Adipose tissue (tissue), 3 donors: ENCODE results near the gene GZMM. TPM values are rescaled to one million over a fixed set of nuclear protein-coding genes. Genes with fewer than 3 reads are reported as not detected.

ENCODE experiments used
- H3K27ac ChIP-seq: one replicate; pipeline ENCODE4 v1.5.1; 2013; ENCODE audit warnings: low read depth, low read length
- WGBS, 3 donors: extraction: QIAGEN DNeasy Blood & Tissue Kit; methylation state at CpG; one replicate each; pipeline ENCODE4 v1.1.7; 2013; 5-methylcytosine and 5-hydroxymethylcytosine counted together
- polyA plus RNA-seq, 3 donors: library from polyadenylated mRNA; stranded (reverse); fragments of 200-250 nt; gene quantifications; one replicate each; pipeline ENCODE4 v1.2.3, GENCODE V29; 2013
- donor health status: healthy with polysubstance abuse.
- donor health status: Bipolar disorder and iron deficiency.
- donor health status: healthy.

The GZMM gene
- polyA plus RNA-seq, 3 donors: 0.63 to 2.5 (median 0.79) TPM

DNA sequence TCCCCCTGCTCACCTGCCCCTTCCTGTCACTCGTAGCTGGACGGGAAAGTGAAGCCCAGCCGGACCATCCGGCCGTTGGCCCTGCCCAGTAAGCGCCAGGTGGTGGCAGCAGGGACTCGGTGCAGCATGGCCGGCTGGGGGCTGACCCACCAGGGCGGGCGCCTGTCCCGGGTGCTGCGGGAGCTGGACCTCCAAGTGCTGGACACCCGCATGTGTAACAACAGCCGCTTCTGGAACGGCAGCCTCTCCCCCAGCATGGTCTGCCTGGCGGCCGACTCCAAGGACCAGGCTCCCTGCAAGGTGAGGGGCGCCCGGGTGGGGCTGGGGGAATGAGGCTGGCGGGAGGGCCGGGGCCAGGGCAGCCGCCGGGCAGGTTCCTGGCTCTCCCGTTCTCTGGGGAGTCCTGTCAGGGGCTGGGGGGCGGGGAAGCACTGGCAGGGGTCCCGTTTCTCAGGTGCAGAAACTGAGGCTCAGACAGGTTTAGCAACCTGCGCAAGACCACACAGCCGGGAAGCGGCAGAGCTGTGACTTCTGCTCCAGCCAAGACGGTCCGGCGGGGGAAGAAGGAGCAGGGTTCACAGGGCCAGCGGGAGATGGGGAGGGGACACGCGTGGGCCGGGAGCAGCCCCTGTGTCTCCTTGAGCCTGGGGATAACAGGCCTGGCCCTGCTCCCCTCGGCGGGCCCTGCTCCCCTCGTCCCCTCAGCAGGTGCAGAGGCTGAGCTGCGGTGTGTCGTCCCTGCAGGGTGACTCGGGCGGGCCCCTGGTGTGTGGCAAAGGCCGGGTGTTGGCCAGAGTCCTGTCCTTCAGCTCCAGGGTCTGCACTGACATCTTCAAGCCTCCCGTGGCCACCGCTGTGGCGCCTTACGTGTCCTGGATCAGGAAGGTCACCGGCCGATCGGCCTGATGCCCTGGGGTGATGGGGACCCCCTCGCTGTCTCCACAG is 5.3 kb downstream of the GZMM start:
- WGBS, 3 donors: 73 to 78% (median 74%) methylated on average over 45 to 52 of the region's 52 CpGs
- H3K27ac ChIP-seq: no peak overlapping the region

DNA sequence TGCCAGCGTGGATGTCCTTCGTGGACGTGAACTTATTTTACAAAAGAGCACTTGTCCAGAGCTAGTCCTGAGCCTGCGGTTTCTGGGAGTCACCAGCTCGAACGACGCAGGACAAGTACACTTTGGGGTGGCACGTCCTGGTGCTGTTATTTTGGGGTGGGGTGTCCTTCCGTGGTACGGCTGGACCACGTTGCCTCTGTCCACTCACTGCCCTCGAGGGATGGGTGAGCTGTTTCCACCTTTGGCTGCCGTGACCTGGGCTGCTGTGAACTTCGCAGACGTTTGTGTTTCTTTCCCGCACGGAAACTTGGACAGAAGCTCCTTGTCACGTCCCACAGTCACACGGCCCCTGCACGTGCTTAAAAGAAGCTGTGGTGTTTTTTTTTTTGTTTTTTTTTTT is 11.0 kb downstream of the GZMM start:
- WGBS, 3 donors: 65 to 72% (median 69%) methylated on average over 20 of the region's 20 CpGs
- H3K27ac ChIP-seq: no peak overlapping the region

GRCh38 chr19:555474-555808 is 11.6 kb downstream of the GZMM start:
- H3K27ac ChIP-seq: no peak overlapping the region
- WGBS, 3 donors: 86 to 91% (median 87%) methylated on average over 14 of the region's 14 CpGs

GRCh38 chr19:556611-557382 is 12.9 kb downstream of the GZMM start:
- 67 to 82% (median 79%) methylated on average over 28 to 31 of the region's 31 CpGs for WGBS, 3 donors
- no peak overlapping the region for H3K27ac ChIP-seq

GRCh38 chr19:558770-559439 is 15.1 kb downstream of the GZMM start:
- 51 to 59% (median 53%) methylated on average over 21 of the region's 21 CpGs for WGBS, 3 donors
- H3K27ac ChIP-seq: no peak overlapping the region

DNA sequence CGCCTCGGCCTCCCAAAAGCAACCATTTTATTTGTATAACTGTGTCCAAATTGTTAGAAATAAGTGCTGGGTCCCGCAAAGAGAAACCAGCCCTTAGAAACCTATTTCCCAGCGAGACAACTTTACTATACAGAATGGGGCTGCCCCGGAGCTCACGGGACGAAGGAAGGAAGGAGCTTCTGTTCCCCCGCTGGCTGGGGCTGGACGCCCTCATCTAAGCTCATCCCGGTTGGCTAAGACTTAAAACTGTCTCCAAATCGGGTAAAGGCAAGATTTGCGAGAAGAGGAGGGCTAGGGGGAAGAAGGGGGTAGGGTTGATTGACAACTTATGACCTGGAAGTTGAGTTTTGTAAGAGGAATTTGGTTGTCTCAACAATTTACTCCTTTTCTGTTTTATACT is 16.3 kb downstream of the GZMM start:
- H3K27ac ChIP-seq: no peak overlapping the region
- WGBS, 3 donors: 71 to 75% (median 72%) methylated on average over 12 of the region's 12 CpGs

DNA sequence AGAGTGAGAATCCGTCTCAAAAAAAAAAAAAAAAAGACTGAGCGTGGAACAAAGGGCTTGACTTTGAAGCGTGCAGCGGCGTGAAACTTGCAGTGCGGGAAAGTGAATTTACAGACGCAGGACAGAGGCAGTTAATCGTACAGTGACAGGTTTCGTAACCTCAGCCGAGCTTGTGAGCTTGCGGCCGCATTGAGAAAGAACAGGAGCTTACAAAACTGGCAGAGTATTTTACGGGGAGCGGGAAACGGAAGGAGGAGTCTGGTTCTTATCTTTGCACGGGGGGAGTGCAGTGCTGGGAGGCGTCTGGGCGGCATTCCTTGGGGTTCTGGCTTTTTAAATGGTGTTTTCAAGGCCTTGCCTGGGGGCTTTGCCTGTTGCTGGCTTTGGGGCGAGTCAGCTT is 22.6 kb downstream of the GZMM start:
- 28 to 63% (median 44%) methylated on average over 15 to 19 of the region's 19 CpGs for WGBS, 3 donors
- H3K27ac ChIP-seq: no peak overlapping the region

- 42 to 81% (median 48%) methylated on average over 16 of the region's 16 CpGs for WGBS, 3 donors
- no peak overlapping the region for H3K27ac ChIP-seq
These were observed 23.0 kb downstream of the GZMM start for GRCh38 chr19:566844-567243.

- no peak overlapping the region for H3K27ac ChIP-seq
- WGBS, 3 donors: 74 to 90% (median 82%) methylated on average over 16 to 22 of the region's 22 CpGs
These were observed 23.5 kb downstream of the GZMM start for GRCh38 chr19:567296-567900.

DNA sequence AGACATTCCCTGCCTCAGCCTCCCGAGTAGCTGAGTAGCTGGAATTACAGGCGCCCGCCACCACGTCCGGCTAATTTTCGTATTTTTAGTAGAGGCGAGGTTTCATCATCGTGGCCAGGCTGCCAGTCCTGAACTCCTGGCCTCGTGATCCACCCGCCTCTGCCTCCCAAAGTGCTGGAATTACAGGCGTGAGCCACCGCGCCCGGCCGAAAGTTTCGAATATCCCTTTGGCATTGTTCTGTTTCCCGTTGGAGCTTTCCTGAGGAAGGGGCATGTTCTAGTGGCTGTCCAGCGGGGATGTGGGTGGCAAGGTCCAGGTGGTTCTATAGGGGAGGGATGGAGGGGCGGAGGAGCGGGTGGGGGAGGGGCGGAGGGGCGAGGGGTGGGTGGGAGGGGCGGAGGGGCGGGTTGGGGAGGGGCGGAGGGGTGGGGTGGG is 26.4 kb downstream of the GZMM start:
- 60 to 76% (median 63%) methylated on average over 18 of the region's 25 CpGs for WGBS, 3 donors
- H3K27ac ChIP-seq: no peak overlapping the region

GRCh38 chr19:570937-571565 is 27.2 kb downstream of the GZMM start:
- WGBS, 3 donors: 2 to 4% (median 3%) methylated on average over 43 to 45 of the region's 45 CpGs
- H3K27ac ChIP-seq: no peak overlapping the region

- WGBS, 3 donors: 1 to 2% (median 1%) methylated on average over 14 of the region's 14 CpGs
- no peak overlapping the region for H3K27ac ChIP-seq
These were observed 27.7 kb downstream of the GZMM start for GRCh38 chr19:571566-571974.

DNA sequence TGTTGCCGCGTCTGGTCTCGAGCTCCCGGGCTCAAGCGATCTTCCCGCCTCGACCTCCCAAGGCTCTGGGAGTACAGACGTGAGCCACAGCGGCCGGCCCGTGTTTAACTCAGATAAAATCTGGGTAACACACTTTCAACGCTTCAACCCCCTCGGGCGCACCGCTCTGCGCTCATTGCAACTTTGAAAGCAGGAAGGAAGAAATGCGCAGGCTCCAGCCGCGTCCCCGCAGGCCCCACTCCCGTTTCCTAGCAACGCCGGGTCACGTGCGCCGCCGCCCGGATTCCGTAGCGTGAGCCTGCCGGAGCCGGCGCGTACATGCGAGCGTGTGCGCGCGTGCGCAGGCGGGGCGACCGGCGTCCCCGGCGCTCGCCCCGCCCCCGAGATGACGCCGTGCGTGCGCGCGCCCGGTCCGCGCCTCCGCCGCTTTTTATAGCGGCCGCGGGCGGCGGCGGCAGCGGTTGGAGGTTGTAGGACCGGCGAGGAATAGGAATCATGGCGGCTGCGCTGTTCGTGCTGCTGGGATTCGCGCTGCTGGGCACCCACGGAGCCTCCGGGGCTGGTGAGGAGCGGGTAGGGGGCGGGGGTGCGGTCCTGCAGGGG is 28.4 kb downstream of the GZMM start, which contains the start of gene BSG:
Gene BSG, plus strand, starts transcription at position 457 of the 603 bp plus-strand sequence. Its CDS starts 39 bp downstream, at position 496.
- WGBS, 3 donors: 0% methylated on average over 70 to 79 of the region's 79 CpGs
- H3K27ac ChIP-seq: no peak within 1 kb of the TSS

DNA sequence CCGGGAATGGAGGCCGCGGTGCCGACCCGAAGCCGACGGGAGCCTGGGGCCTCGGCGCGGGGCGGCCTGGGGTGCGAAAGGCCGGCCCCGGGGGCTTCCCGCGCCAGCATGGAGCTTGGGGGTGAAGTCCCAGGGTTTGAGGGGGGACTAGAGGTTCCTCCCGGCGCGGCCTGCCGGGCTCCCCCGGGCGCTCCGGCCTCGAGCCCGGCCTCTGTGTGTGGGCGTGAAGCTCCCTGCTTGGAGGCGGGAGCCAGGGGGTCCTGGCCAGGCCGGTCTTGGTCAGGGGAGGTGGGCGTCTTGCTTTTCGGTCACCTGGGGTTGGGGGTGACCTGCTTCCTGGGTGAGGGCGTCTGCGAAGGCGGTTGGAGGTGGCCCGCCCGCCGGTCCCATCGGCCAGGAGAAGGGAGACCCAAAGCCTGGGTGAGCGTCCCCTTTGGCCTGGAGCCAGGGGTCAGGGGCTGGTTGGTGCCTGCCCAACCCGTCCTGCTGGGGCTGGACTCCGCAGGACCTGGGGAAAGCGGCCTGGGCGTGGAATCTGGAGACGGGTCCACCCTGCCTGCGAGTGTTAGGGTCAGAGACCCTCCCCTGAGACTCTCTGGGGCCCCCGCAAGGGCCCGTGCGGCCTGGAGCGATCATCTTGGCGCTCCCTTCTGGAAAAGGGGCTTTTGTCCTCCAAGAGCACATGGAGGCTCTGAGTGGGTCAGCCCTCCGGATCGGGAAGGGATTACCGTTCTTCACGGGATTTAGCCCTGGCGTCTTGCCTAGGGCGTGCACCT is 29.1 kb downstream of the GZMM start:
- WGBS, 3 donors: 0 to 1% (median 0%) methylated on average over 51 to 55 of the region's 55 CpGs

DNA sequence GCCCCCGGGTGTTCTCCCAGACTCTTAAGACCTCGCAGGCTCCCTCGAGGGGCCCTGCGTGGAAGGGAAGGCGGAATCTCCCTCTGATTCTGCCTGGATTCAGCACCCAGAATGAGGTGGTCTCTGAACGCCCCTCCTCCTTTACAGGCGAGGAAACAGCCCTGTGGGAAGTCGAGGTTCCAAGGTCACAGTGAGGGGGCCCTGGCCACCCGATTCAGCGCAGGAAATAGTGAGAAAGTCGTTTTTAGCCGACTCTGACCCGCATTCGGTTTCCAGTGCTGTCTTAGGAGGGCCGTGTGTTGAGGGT is 29.6 kb downstream of the GZMM start:
- 3 to 4% (median 3%) methylated on average over 15 of the region's 15 CpGs for WGBS, 3 donors
- no peak overlapping the region for H3K27ac ChIP-seq

More for the DNA sequence above, 29.1 kb downstream of the GZMM start:
- H3K27ac ChIP-seq: no peak overlapping the region

- H3K27ac ChIP-seq: no peak overlapping the region
- 17 to 50% (median 43%) methylated on average over 32 of the region's 32 CpGs for WGBS, 3 donors
These were observed 31.0 kb downstream of the GZMM start for GRCh38 chr19:574658-575526.
